Measurements from ENCODE around the gene VRK3. TPM values are rescaled to one million over a fixed set of nuclear protein-coding genes. Genes with fewer than 3 reads are reported as not detected.
A peak's percentile ranks its signal among the peaks of the same experiment; 100 is the strongest.

VRK3 gene
- total and polyA plus RNA-seq, 7 donors, result 23.8 to 54.7 (median 28.6) TPM

GRCh38 chr19:50026550-50026906 lies 1.4 kb upstream of the VRK3 start:
- Histone ChIP-seq H3K27ac (no peak overlapping the region), H3K4me1 (peaks cover 21% of the 10 kb centered on the region), H3K4me3 (peak overlapping the region; percentile 99), H3K27me3 (ENCODE audit: insufficient read depth in 3 of 3, low read length in 2 of 3) (no peaks in the 10 kb centered on the region), H3K9me3 (no peaks in the 10 kb centered on the region), H3K36me3 (ENCODE audit: insufficient read depth in 1 of 2, low read depth in 1 of 2) (peaks cover 8 to 23% of the 10 kb centered on the region in 2 donors)
- TF ChIP-seq, protein P1, sequence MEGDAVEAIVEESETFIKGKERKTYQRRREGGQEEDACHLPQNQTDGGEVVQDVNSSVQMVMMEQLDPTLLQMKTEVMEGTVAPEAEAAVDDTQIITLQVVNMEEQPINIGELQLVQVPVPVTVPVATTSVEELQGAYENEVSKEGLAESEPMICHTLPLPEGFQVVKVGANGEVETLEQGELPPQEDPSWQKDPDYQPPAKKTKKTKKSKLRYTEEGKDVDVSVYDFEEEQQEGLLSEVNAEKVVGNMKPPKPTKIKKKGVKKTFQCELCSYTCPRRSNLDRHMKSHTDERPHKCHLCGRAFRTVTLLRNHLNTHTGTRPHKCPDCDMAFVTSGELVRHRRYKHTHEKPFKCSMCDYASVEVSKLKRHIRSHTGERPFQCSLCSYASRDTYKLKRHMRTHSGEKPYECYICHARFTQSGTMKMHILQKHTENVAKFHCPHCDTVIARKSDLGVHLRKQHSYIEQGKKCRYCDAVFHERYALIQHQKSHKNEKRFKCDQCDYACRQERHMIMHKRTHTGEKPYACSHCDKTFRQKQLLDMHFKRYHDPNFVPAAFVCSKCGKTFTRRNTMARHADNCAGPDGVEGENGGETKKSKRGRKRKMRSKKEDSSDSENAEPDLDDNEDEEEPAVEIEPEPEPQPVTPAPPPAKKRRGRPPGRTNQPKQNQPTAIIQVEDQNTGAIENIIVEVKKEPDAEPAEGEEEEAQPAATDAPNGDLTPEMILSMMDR (IDR thresholded peaks at IDR 0.05), result no peak
- DNase-seq (no peak), ATAC-seq (no peak)
- 81 to 89% (median 86%) methylated on average over 7 of the region's 7 CpGs for WGBS, 3 donors
- intact Hi-C loops (cut with DNase I), result no loop called here

DNA sequence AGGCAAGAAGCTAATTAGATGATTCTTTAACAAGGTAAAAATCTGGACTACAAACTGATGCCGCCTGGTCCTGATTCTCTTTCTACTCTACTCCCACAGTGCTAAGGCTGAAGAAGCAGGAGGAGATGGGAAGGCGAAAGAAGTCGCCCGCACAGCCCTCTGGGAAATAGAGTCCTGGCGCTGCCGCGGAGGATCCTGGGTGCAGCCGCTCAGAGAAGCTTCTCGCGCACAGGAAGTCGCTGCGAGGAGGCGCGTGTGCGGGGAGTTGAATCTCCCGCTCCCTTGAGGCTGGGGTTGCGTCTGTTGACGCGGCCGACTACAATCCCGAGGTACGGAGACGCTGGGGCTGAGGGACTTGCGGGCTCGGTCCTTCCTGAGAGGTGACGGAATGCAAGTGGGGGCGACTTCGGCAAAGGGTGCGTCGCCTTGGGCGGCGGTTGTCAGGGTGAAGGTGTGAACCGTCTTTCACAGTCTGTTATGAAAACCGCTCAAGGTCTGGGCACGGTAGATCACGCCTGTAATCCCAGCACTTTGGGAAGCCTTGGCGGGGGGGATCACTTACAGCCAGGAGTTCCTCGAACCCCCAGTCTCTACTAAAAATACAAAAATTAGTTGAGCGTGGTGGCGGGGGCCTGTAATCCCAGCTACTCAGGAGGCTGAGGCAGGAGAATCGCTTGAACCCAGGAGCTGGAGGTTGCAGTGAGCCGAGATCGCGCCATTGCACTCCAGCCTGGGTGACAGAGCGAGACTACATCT lies 800 bp upstream of the VRK3 start, which contains the start of gene ZNF473:
Gene ZNF473 (plus strand): TSS at position 212 of the 756 bp plus-strand sequence. CDS start 5,078 bp downstream, outside the sequence.
- peak; percentile 84 to 90 (median 86) for ATAC-seq
- intact Hi-C loops (cut with DNase I), result no loop called here

GRCh38 chr19:50024719-50025021 lies 502 bp downstream of the VRK3 start:
- DNase-seq (no peak), ATAC-seq (peak in 2 of 4 donors; percentile 12 to 17)
- peaks cover 21% of the 10 kb centered on the region for H3K4me1 ChIP-seq
- TF ChIP-seq, protein P1 (IDR thresholded peaks at IDR 0.05), result no peak
- H3K9me3 ChIP-seq, result no peaks in the 10 kb centered on the region
- H3K27me3 ChIP-seq (ENCODE audit: insufficient read depth in 3 of 3, low read length in 2 of 3), result no peaks in the 10 kb centered on the region
- peak overlapping the region; percentile 96 for H3K27ac ChIP-seq
- intact Hi-C loops (cut with DNase I), result no loop called here
- 0 to 1% (median 1%) methylated on average over 10 of the region's 10 CpGs for WGBS, 3 donors
- peaks cover 8 to 21% of the 10 kb centered on the region in 2 donors for H3K36me3 ChIP-seq (ENCODE audit: insufficient read depth in 1 of 2, low read depth in 1 of 2)
- peak overlapping the region; percentile 99 for H3K4me3 ChIP-seq

More for the DNA sequence above, 800 bp upstream of the VRK3 start, which contains the start of gene ZNF473:
- TF ChIP-seq, protein P1 (IDR thresholded peaks at IDR 0.05), result no peak
- peak within 1 kb of the TSS; percentile 99 for H3K4me3 ChIP-seq
- peak; percentile 95 to 98 for DNase-seq
- no peaks in the 10 kb centered on the region for H3K27me3 ChIP-seq (ENCODE audit: insufficient read depth in 3 of 3, low read length in 2 of 3)
- WGBS, 3 donors, result 4 to 8% (median 7%) methylated on average over 43 to 45 of the region's 45 CpGs
- H3K27ac ChIP-seq, result peak within 1 kb of the TSS; percentile 96
- H3K36me3 ChIP-seq (ENCODE audit: insufficient read depth in 1 of 2, low read depth in 1 of 2), result peaks cover 6 to 17% of the 10 kb centered on the region in 2 donors
- no peaks in the 10 kb centered on the region for H3K9me3 ChIP-seq
- H3K4me1 ChIP-seq, result peaks cover 21% of the 10 kb centered on the region

- Histone ChIP-seq H3K9me3 (no peaks in the 10 kb centered on the region), H3K36me3 (ENCODE audit: insufficient read depth in 1 of 2, low read depth in 1 of 2) (peaks cover 8 to 30% of the 10 kb centered on the region in 2 donors), H3K4me3 (no peak overlapping the region), H3K4me1 (peaks cover 21% of the 10 kb centered on the region), H3K27me3 (ENCODE audit: insufficient read depth in 3 of 3, low read length in 2 of 3) (no peaks in the 10 kb centered on the region), H3K27ac (no peak overlapping the region)
- ATAC-seq (no peak), DNase-seq (no peak)
- intact Hi-C loops (cut with DNase I), result no loop called here
- WGBS, 3 donors, result 68 to 78% (median 75%) methylated on average over 7 of the region's 7 CpGs
- TF ChIP-seq, protein P1 (IDR thresholded peaks at IDR 0.05), result no peak
Measured at GRCh38 chr19:50022823-50023222, 2.3 kb downstream of the VRK3 start.

Measured in psoas muscle (tissue), 8 donors.